HepG2 (cell line): ENCODE data around the gene SLC2A10. TPM values are rescaled to one million over a fixed set of nuclear protein-coding genes. Genes with fewer than 3 reads are reported as not detected.

Source experiments
- AGO2 ChIP-seq: fragments of 200-400 bp; formaldehyde crosslinking; optimal IDR thresholded peaks from 2 replicates; pipeline ENCODE3; 2017; ENCODE audit warnings: mild to moderate bottlenecking, low read depth, low read length, moderate library complexity
- AKAP8 ChIP-seq: sonication (generic); formaldehyde crosslinking; IDR thresholded peaks from 2 replicates; pipeline ENCODE4 v1.5.1; 2020; ENCODE audit warnings: mild to moderate bottlenecking, missing genetic modification reagents
- DMAP1 ChIP-seq: IDR thresholded peaks from 2 replicates; pipeline ENCODE4 v1.6.1; 2016
- ELF3 ChIP-seq: IDR thresholded peaks from 2 replicates; pipeline ENCODE4 v1.6.1; 2016; ENCODE audit warnings: missing genetic modification reagents, missing compliant biosample characterization
- FOXC1 ChIP-seq: sonication (generic); formaldehyde crosslinking; IDR thresholded peaks from 2 replicates; pipeline ENCODE4 v1.8.0; 2022; ENCODE audit warnings: mild to moderate bottlenecking, missing genetic modification reagents, borderline replicate concordance
- HOXA9 ChIP-seq: sonication (generic); formaldehyde crosslinking; IDR thresholded peaks from 2 replicates; pipeline ENCODE4 v1.8.1; 2022; ENCODE audit warnings: missing genetic modification reagents, mild to moderate bottlenecking, moderate library complexity, borderline replicate concordance
- MXD3 ChIP-seq: IDR thresholded peaks from 2 replicates; pipeline ENCODE4 v1.6.1; 2016; ENCODE audit warnings: mild to moderate bottlenecking, missing biosample characterization, missing genetic modification reagents
- NCOR1 ChIP-seq: fragments of 200-600 bp; sonication (generic); IDR thresholded peaks from 2 replicates; pipeline ENCODE4 v1.7.0; 2017; ENCODE audit warnings: antibody characterized with exemption, low read length, borderline replicate concordance
- NRL ChIP-seq: sonication (generic); formaldehyde crosslinking; IDR thresholded peaks from 2 replicates; pipeline ENCODE4 v1.5.0; 2020; ENCODE audit warnings: missing genetic modification reagents, mild to moderate bottlenecking, moderate library complexity, borderline replicate concordance
- PLSCR1 ChIP-seq: sonication (generic); formaldehyde crosslinking; IDR thresholded peaks from 2 replicates; pipeline ENCODE4 v1.5.0; 2020; ENCODE audit warnings: missing genetic modification reagents, mild to moderate bottlenecking, borderline replicate concordance
- RNF2 ChIP-seq: fragments of 450-650 bp; conservative IDR thresholded peaks from 2 replicates; pipeline ENCODE4 v1.6.1; 2016; ENCODE audit warnings: low read depth
- SAFB2 ChIP-seq: sonication (generic); formaldehyde crosslinking; IDR thresholded peaks from 2 replicates; pipeline ENCODE4 v1.5.1; 2020; ENCODE audit warnings: missing genetic modification reagents, low read depth, mild to moderate bottlenecking, borderline replicate concordance
- USF2 ChIP-seq, 2 experiments: sonication (generic) in 1 of 2; formaldehyde crosslinking in 1 of 2; IDR thresholded peaks; 2 replicates each; pipeline versions ENCODE4 v1.5.1 to v1.6.1; 2011 to 2020; ENCODE audit warnings: borderline replicate concordance in 1 of 2, low read depth in 1 of 2, low read length in 1 of 2, mild to moderate bottlenecking in 1 of 2, missing genetic modification reagents in 1 of 2, moderate library complexity in 1 of 2
- ZBED4 ChIP-seq: sonication (generic); formaldehyde crosslinking; IDR thresholded peaks from 2 replicates; pipeline ENCODE4 v1.4.0; 2020; ENCODE audit warnings: missing genetic modification reagents, borderline replicate concordance
- ZBTB14 ChIP-seq: sonication (generic); formaldehyde crosslinking; IDR thresholded peaks from 2 replicates; pipeline ENCODE4 v1.4.0; 2020; ENCODE audit warnings: missing genetic modification reagents
- ZBTB37 ChIP-seq: sonication (generic); formaldehyde crosslinking; IDR thresholded peaks from 2 replicates; pipeline ENCODE4 v1.4.0; 2020; ENCODE audit warnings: mild to moderate bottlenecking, missing genetic modification reagents
- ZNF138 ChIP-seq: sonication (generic); formaldehyde crosslinking; IDR thresholded peaks from 2 replicates; pipeline ENCODE4 v1.5.0; 2020; ENCODE audit warnings: mild to moderate bottlenecking, low read depth, missing genetic modification reagents
- ZNF335 ChIP-seq: sonication (generic); formaldehyde crosslinking; IDR thresholded peaks from 2 replicates; pipeline ENCODE4 v1.4.0; 2020; ENCODE audit warnings: missing genetic modification reagents
- polyA plus RNA-seq, 8 experiments: library from polyadenylated mRNA; depleted of rRNA in 3 of 8; stranded (reverse) in 7 of 8; unstranded in 1 of 8; fragments of >200 nt; fragmentation: Illumina TruSeq in 4 of 8; extraction: Trizol in 4 of 8; gene quantifications; 2 replicates each; pipeline versions ENCODE4 v1.2.1 to v1.2.3, GENCODE V29; 2011 to 2016; ENCODE audit warnings: low read depth in 4 of 8, missing spikeins in 1 of 8, mixed read lengths in 1 of 8; ENCODE audit not compliant: insufficient read depth in 1 of 8
- total RNA-seq, 5 experiments: library from RNA; depleted of rRNA; stranded (reverse); fragments of >200 nt; fragmentation: Illumina TruSeq; extraction: Trizol; gene quantifications; 2 replicates each; pipeline ENCODE4 v1.2.3, GENCODE V29; 2016; ENCODE audit warnings: low read depth in 1 of 5

The SLC2A10 gene
- total and polyA plus RNA-seq, 2 of the 13 experiments (the other 11 are each of a cell fraction or from before 2014, with no cell fraction given), result 16.0 to 18.4 TPM

GRCh38 chr20:46666818-46667515, 42.5 kb upstream of the SLC2A10 start (continued):
- peak; percentile 68 for TF ChIP-seq ZBTB14 (CRISPR knock-in tag)
- TF ChIP-seq NCOR1, result peak; percentile 100
- no peak; the same call in 1 of the 2 replicates for TF ChIP-seq FOXC1 (CRISPR knock-in tag)
- no peak for TF ChIP-seq HOXA9
- TF ChIP-seq AKAP8 (CRISPR knock-in tag), result peak; percentile 96
- TF ChIP-seq SAFB2 (CRISPR knock-in tag), result no peak; the same call in 1 of the 2 replicates
- TF ChIP-seq ZBTB37 (CRISPR knock-in tag), result peak; percentile 82
- no peak; the same call in 1 of the 2 replicates for TF ChIP-seq PLSCR1
- TF ChIP-seq ELF3, result peak; percentile 96
- TF ChIP-seq DMAP1 (CRISPR knock-in tag), result peak; percentile 95; the same call in 1 of the 2 replicates
- TF ChIP-seq ZNF138 (CRISPR knock-in tag), result no peak
- TF ChIP-seq ZBED4 (CRISPR knock-in tag), result peak; percentile 100
- no peak; the same call in 1 of the 2 replicates for TF ChIP-seq MXD3 (CRISPR knock-in tag)
- no peak for TF ChIP-seq NRL (CRISPR knock-in tag)
- peak; percentile 92 for TF ChIP-seq ZNF335 (CRISPR knock-in tag)
- no peak for TF ChIP-seq USF2 (IDR thresholded peaks at IDR 0.05; ENCODE audit: low read depth, low read length)
- no peak; the same call in none of the 2 replicates for TF ChIP-seq USF2 (CRISPR knock-in tag; IDR thresholded peaks at IDR 0.05; ENCODE audit: borderline replicate concordance)
- TF ChIP-seq RNF2, result peak; percentile 68; the same call in 1 of the 2 replicates
- no peak for TF ChIP-seq AGO2
